GM23248 (cell line): ENCODE measurements around the gene GNL1.

Source experiments
- EZH2 ChIP-seq: fragments of 200-600 bp; sonication (generic); IDR thresholded peaks from 2 replicates; pipeline ENCODE4 v1.6.1; 2018; ENCODE audit warnings: antibody characterized with exemption, mild to moderate bottlenecking; ENCODE audit not compliant: insufficient read depth, poor library complexity, severe bottlenecking
- EZH2phosphoT487 ChIP-seq: fragments of 200-600 bp; sonication (generic); IDR thresholded peaks from 2 replicates; pipeline ENCODE4 v1.6.1; 2018; ENCODE audit warnings: antibody characterized with exemption, moderate library complexity, mild to moderate bottlenecking, low read depth; ENCODE audit not compliant: insufficient read depth

DNA sequence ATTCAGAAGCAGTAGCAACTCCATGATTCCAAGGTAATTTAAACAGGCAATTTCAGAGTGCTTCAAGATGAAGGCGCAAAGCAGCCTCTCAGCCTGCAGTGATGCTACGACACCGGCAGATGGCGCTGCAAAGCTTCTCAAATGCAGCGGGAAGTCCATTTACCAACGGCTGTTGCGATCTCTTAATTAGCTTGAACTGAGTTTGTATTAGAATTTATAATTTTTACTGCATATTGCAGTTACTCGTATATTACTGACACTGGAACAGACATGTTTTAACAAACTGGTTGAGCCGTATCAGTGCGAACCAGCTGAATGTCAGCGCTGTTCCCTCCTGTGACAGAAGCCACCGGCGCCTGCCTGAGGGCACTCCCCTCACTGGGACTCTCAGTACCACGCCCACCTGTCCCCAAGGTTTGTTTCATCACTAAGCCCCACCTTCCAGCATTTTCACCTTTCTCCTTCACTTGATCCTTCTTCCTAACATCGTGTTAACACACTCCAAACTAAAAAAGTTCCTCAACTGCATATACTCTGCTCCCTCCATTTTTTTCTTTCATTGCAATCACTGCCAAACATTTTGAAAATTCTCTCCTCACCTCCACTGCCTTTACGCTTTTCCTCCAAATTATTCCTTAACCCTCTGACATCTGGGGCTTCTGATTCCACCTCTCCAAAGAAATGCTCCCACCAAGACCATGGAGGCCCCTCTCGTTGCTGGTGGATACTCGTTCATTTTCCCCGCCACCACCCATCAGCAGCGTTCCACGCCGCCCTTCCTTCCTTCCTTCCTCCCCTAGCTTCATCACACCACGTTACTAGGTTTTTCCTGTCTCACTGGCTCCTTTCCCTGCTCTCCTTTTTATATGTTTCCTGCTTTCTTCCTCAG lies 14.5 kb downstream of the GNL1 start:
- no peak for TF ChIP-seq EZH2phosphoT487
- no peak for TF ChIP-seq EZH2
